Loucy (cell line): ENCODE data around the gene KMT2E.

Experiments used
- CTCF ChIP-seq: fragments of 200-600 bp; sonication (generic); conservative IDR thresholded peaks from 2 replicates; pipeline ENCODE4 v1.5.1; 2014; ENCODE audit warnings: mild to moderate bottlenecking, antibody characterized with exemption, low read length
- EZH2phosphoT487 ChIP-seq: fragments of 200-600 bp; IDR thresholded peaks from 2 replicates; pipeline ENCODE4 v1.6.1; 2018; ENCODE audit warnings: antibody characterized with exemption, mild to moderate bottlenecking, moderate library complexity, borderline replicate concordance

GRCh38 chr7:104967595-104967994, 46.4 kb upstream of the KMT2E start:
- TF ChIP-seq CTCF (no peak), EZH2phosphoT487 (no peak)
